Measurements from ENCODE around the gene QSOX2. TPM values are rescaled to one million over a fixed set of nuclear protein-coding genes. Genes with fewer than 3 reads are reported as not detected.

QSOX2 gene
- total and polyA plus RNA-seq, 4 donors: 0.79 to 12.7 (median 4.3) TPM

- TF ChIP-seq MAX (IDR thresholded peaks at IDR 0.05) (no peak), ATF3 (IDR thresholded peaks at IDR 0.05) (no peak), HNF4G (IDR thresholded peaks at IDR 0.05) (no peak), EGR1 (IDR thresholded peaks at IDR 0.05; ENCODE audit: low read depth in 2 of 2) (no peak), NR2F2 (IDR thresholded peaks at IDR 0.05) (no peak), GABPA (IDR thresholded peaks at IDR 0.05 in 1 of 2, conservative IDR thresholded peaks at IDR 0.05 in 1 of 2) (no peak), FOXA1 (IDR thresholded peaks at IDR 0.05) (no peak), SP1 (IDR thresholded peaks at IDR 0.05) (no peak), FOXA2 (IDR thresholded peaks at IDR 0.05) (no peak), RXRA (IDR thresholded peaks at IDR 0.05) (no peak), TAF1 (conservative IDR thresholded peaks at IDR 0.05) (no peak)
- TF ChIP-seq, protein P1, sequence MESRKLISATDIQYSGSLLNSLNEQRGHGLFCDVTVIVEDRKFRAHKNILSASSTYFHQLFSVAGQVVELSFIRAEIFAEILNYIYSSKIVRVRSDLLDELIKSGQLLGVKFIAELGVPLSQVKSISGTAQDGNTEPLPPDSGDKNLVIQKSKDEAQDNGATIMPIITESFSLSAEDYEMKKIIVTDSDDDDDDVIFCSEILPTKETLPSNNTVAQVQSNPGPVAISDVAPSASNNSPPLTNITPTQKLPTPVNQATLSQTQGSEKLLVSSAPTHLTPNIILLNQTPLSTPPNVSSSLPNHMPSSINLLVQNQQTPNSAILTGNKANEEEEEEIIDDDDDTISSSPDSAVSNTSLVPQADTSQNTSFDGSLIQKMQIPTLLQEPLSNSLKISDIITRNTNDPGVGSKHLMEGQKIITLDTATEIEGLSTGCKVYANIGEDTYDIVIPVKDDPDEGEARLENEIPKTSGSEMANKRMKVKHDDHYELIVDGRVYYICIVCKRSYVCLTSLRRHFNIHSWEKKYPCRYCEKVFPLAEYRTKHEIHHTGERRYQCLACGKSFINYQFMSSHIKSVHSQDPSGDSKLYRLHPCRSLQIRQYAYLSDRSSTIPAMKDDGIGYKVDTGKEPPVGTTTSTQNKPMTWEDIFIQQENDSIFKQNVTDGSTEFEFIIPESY (IDR thresholded peaks at IDR 0.05): no peak
Observed at GRCh38 chr9:136171009-136171800, 74.4 kb downstream of the QSOX2 start (continued).

DNA sequence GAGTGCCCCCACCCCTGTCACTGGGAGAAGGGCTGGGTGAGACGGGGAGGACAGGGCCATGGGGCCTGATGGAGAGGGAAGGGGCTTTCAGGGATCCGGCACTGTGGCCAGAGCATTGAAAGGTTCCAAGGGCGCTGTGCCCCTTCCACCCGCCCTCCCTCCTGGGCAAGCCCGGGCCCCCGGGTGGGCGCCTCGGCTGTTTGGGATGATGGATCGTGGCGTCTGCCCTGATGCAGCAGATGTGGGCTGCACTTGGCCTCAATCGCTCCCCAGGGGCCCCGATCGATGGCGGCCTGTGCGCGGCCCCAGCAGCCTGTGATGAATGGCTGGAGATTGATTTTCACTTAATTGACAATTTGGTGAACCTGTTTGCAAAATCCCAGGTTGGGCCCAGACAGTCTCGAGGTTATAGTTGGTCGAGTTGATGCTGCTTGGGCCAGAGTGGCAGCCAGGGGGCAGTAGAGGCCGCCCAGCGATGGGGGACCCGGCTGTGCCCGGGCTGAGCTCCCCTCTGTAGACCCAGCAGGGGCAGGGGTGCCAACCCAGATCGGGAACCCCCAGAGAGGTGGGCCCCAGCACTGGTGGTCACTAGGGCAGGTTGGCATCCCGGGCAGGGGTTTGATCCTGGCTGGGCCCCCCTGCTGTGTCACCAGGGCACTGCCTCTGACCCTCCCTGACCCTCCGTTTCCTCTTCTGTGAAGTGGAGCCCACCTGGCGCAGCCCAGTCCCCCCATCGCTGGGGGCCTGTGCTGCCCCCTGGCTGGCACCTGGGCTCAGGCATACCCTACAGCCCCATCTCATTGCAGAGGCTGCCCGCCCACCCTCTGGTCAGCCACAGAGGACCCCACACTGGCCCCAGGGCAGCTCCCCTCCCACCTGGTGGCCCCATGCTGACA lies 75.4 kb downstream of the QSOX2 start:
- H3K4me1 ChIP-seq (ENCODE audit: control insufficient read depth in 4 of 4, insufficient read depth in 4 of 4, low read length in 3 of 4): no peaks in the 10 kb centered on the region
- peaks cover 0 to 2% (median 0%) of the 10 kb centered on the region in 4 donors for H3K27me3 ChIP-seq (ENCODE audit: control insufficient read depth in 4 of 4, insufficient read depth in 4 of 4, low read length in 3 of 4)
- H3K36me3 ChIP-seq (ENCODE audit: control insufficient read depth in 4 of 4, insufficient read depth in 3 of 4, low read depth in 1 of 4, low read length in 3 of 4): no peaks in the 10 kb centered on the region
- no peak overlapping the region for H3K4me3 ChIP-seq (ENCODE audit: low read depth in 1 of 3, low read length in 3 of 3)
- TF ChIP-seq EGR1 (IDR thresholded peaks at IDR 0.05; ENCODE audit: low read depth in 2 of 2) (no peak), GABPA (IDR thresholded peaks at IDR 0.05 in 1 of 2, conservative IDR thresholded peaks at IDR 0.05 in 1 of 2) (no peak), ATF3 (IDR thresholded peaks at IDR 0.05) (no peak), FOXA2 (IDR thresholded peaks at IDR 0.05) (no peak), FOXA1 (IDR thresholded peaks at IDR 0.05) (no peak), CTCF (IDR thresholded peaks at IDR 0.05; ENCODE audit: low read depth, low read length, missing input control) (peak; percentile 69), HNF4A (conservative IDR thresholded peaks at IDR 0.05) (no peak), MAX (IDR thresholded peaks at IDR 0.05) (no peak), RXRA (IDR thresholded peaks at IDR 0.05) (no peak), RAD21 (IDR thresholded peaks at IDR 0.05) (peak; percentile 72 to 81), JUND (IDR thresholded peaks at IDR 0.05) (no peak), NR2F2 (IDR thresholded peaks at IDR 0.05) (no peak), TAF1 (conservative IDR thresholded peaks at IDR 0.05) (no peak)
- TF ChIP-seq, protein P1 (IDR thresholded peaks at IDR 0.05): no peak
- TF ChIP-seq, protein P2, sequence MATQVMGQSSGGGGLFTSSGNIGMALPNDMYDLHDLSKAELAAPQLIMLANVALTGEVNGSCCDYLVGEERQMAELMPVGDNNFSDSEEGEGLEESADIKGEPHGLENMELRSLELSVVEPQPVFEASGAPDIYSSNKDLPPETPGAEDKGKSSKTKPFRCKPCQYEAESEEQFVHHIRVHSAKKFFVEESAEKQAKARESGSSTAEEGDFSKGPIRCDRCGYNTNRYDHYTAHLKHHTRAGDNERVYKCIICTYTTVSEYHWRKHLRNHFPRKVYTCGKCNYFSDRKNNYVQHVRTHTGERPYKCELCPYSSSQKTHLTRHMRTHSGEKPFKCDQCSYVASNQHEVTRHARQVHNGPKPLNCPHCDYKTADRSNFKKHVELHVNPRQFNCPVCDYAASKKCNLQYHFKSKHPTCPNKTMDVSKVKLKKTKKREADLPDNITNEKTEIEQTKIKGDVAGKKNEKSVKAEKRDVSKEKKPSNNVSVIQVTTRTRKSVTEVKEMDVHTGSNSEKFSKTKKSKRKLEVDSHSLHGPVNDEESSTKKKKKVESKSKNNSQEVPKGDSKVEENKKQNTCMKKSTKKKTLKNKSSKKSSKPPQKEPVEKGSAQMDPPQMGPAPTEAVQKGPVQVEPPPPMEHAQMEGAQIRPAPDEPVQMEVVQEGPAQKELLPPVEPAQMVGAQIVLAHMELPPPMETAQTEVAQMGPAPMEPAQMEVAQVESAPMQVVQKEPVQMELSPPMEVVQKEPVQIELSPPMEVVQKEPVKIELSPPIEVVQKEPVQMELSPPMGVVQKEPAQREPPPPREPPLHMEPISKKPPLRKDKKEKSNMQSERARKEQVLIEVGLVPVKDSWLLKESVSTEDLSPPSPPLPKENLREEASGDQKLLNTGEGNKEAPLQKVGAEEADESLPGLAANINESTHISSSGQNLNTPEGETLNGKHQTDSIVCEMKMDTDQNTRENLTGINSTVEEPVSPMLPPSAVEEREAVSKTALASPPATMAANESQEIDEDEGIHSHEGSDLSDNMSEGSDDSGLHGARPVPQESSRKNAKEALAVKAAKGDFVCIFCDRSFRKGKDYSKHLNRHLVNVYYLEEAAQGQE (IDR thresholded peaks at IDR 0.05): no peak
- no peak overlapping the region for H3K27ac ChIP-seq (ENCODE audit: low read depth in 1 of 2, low read length in 2 of 2)
- H3K9me3 ChIP-seq (ENCODE audit: control insufficient read depth in 4 of 4, low read length in 3 of 4): no peaks in the 10 kb centered on the region
- no peak overlapping the region for H3K9ac ChIP-seq (ENCODE audit: low read depth in 1 of 2, low read length in 2 of 2)
- WGBS: 47% methylated on average over 28 of the region's 28 CpGs
- peak; percentile 73 for DNase-seq (ENCODE audit: low spot score)

Measured in liver (tissue), 9 donors.